BLaER1 treated with 17β-estradiol and CSF1 and Interleukin-3, amounts not matched to agents 10 nM and 100 nM (cell line): Measurements from ENCODE around the gene KCNA10.

Source experiments
- H3K27ac ChIP-seq, 11 experiments: shearing (Covaris generic); formaldehyde crosslinking; 2 replicates each; pipeline ENCODE4 v1.8.1; 2022
- H3K27me3 ChIP-seq, 11 experiments: shearing (Covaris generic); formaldehyde crosslinking; 2 replicates each; pipeline ENCODE4 v1.8.1; 2022
- H3K36me3 ChIP-seq, 11 experiments: shearing (Covaris generic); formaldehyde crosslinking; 2 replicates each; pipeline ENCODE4 v1.8.1; 2022
- H3K4me1 ChIP-seq, 10 experiments: shearing (Covaris generic); formaldehyde crosslinking; 2 replicates each; pipeline ENCODE4 v1.8.1; 2022
- H3K4me2 ChIP-seq, 11 experiments: shearing (Covaris generic); formaldehyde crosslinking; 2 replicates each; pipeline ENCODE4 v1.8.1; 2022
- H3K4me3 ChIP-seq, 10 experiments: shearing (Covaris generic); formaldehyde crosslinking; 2 replicates each; pipeline ENCODE4 v1.8.1; 2022
- H3K9ac ChIP-seq, 11 experiments: shearing (Covaris generic); formaldehyde crosslinking; 2 replicates each; pipeline ENCODE4 v1.8.1; 2022
- H3K9me3 ChIP-seq, 11 experiments: shearing (Covaris generic); formaldehyde crosslinking; replicated peaks in 1 of 11; 2 replicates each; pipeline ENCODE4 v1.8.1; 2022
- H4K20me1 ChIP-seq, 11 experiments: shearing (Covaris generic); formaldehyde crosslinking; 2 replicates each; pipeline ENCODE4 v1.8.1; 2022
- Cebpa-rat ChIP-seq, 11 experiments: shearing (Covaris generic); IDR thresholded peaks; 2 replicates each; pipeline ENCODE4 v1.8.1; 2022

KCNA10 gene

GRCh38 chr1:110542725-110543124 is 23.8 kb upstream of the KCNA10 start:
- no peaks in the 10 kb centered on the region for H3K4me1 ChIP-seq
- no peak overlapping the region for H3K27ac ChIP-seq
- H3K4me2 ChIP-seq = no peak overlapping the region
- H3K4me3 ChIP-seq = no peak overlapping the region
- peaks cover 0 to 13% (median 0%) of the 10 kb centered on the region in 11 experiments; a peak in 1 of 22 replicates for H4K20me1 ChIP-seq
- no peaks in the 10 kb centered on the region for H3K36me3 ChIP-seq
- no peaks in the 10 kb centered on the region for H3K9me3 ChIP-seq
- 0 out of 22 replicates have a peak, but pooled peaks of 1 of the 11 experiments have one; percentile 11 for TF ChIP-seq Cebpa-rat (IDR thresholded peaks at IDR 0.05)
- H3K9ac ChIP-seq = no peak overlapping the region
- no peaks in the 10 kb centered on the region for H3K27me3 ChIP-seq

- Histone ChIP-seq H3K9me3 (no peaks in the 10 kb centered on the region), H4K20me1 (peaks cover 0 to 12% (median 0%) of the 10 kb centered on the region in 11 experiments; a peak in 2 of 22 replicates), H3K4me2 (no peak overlapping the region), H3K4me1 (no peaks in the 10 kb centered on the region), H3K36me3 (no peaks in the 10 kb centered on the region), H3K9ac (no peak overlapping the region), H3K27ac (no peak overlapping the region), H3K27me3 (no peaks in the 10 kb centered on the region), H3K4me3 (no peak overlapping the region)
- no peak for TF ChIP-seq Cebpa-rat (IDR thresholded peaks at IDR 0.05)
These were observed 23.0 kb upstream of the KCNA10 start for GRCh38 chr1:110541906-110542395.

- TF ChIP-seq Cebpa-rat (IDR thresholded peaks at IDR 0.05) = no peak
- H3K4me2 ChIP-seq = no peak overlapping the region
- no peak overlapping the region for H3K4me3 ChIP-seq
- no peak overlapping the region for H3K9ac ChIP-seq
- H3K27me3 ChIP-seq = no peaks in the 10 kb centered on the region
- no peak overlapping the region for H3K27ac ChIP-seq
- H4K20me1 ChIP-seq = peaks cover 0 to 12% (median 0%) of the 10 kb centered on the region in 11 experiments; a peak in 2 of 22 replicates
- H3K36me3 ChIP-seq = no peaks in the 10 kb centered on the region
- H3K9me3 ChIP-seq = no peaks in the 10 kb centered on the region
- H3K4me1 ChIP-seq = no peaks in the 10 kb centered on the region
These were observed 22.1 kb upstream of the KCNA10 start for GRCh38 chr1:110540891-110541685.

- H3K4me2 ChIP-seq = no peak overlapping the region
- no peaks in the 10 kb centered on the region for H3K36me3 ChIP-seq
- no peaks in the 10 kb centered on the region for H3K4me1 ChIP-seq
These were observed 19.9 kb upstream of the KCNA10 start for GRCh38 chr1:110538921-110539320.

GRCh38 chr1:110538075-110538474 is 19.1 kb upstream of the KCNA10 start:
- no peak overlapping the region for H3K9ac ChIP-seq
- H3K4me2 ChIP-seq = no peak overlapping the region
- no peak overlapping the region for H3K4me3 ChIP-seq
- no peak overlapping the region for H3K27ac ChIP-seq
- H3K4me1 ChIP-seq = no peaks in the 10 kb centered on the region
- peaks cover 0 to 12% (median 0%) of the 10 kb centered on the region in 11 experiments; a peak in 2 of 22 replicates for H4K20me1 ChIP-seq
- H3K9me3 ChIP-seq = no peaks in the 10 kb centered on the region
- H3K36me3 ChIP-seq = no peaks in the 10 kb centered on the region
- H3K27me3 ChIP-seq = no peaks in the 10 kb centered on the region
- TF ChIP-seq Cebpa-rat (IDR thresholded peaks at IDR 0.05) = no peak

More at GRCh38 chr1:110538921-110539320, 19.9 kb upstream of the KCNA10 start:
- Histone ChIP-seq H3K9ac (no peak overlapping the region), H3K27ac (no peak overlapping the region), H3K27me3 (no peaks in the 10 kb centered on the region), H3K4me3 (no peak overlapping the region), H4K20me1 (peaks cover 0 to 12% (median 0%) of the 10 kb centered on the region in 11 experiments; a peak in 2 of 22 replicates), H3K9me3 (no peaks in the 10 kb centered on the region)
- no peak for TF ChIP-seq Cebpa-rat (IDR thresholded peaks at IDR 0.05)

GRCh38 chr1:110535985-110536384 is 17.0 kb upstream of the KCNA10 start:
- H3K27me3 ChIP-seq = no peaks in the 10 kb centered on the region
- no peaks in the 10 kb centered on the region for H3K4me1 ChIP-seq

GRCh38 chr1:110533230-110533629 is 14.3 kb upstream of the KCNA10 start:
- Histone ChIP-seq H3K4me3 (no peak overlapping the region), H3K36me3 (no peaks in the 10 kb centered on the region), H3K4me2 (no peak overlapping the region), H3K27ac (no peak overlapping the region), H3K9me3 (no peaks in the 10 kb centered on the region), H3K9ac (no peak overlapping the region), H3K4me1 (peaks cover 0 to 7% (median 0%) of the 10 kb centered on the region in 10 experiments; a peak in 4 of 20 replicates), H3K27me3 (no peaks in the 10 kb centered on the region), H4K20me1 (peaks cover 0 to 8% (median 0%) of the 10 kb centered on the region in 11 experiments; a peak in 2 of 22 replicates)
- TF ChIP-seq Cebpa-rat (IDR thresholded peaks at IDR 0.05) = no peak

More at GRCh38 chr1:110535985-110536384, 17.0 kb upstream of the KCNA10 start:
- Histone ChIP-seq H3K27ac (no peak overlapping the region), H3K9ac (no peak overlapping the region), H4K20me1 (peaks cover 0 to 8% (median 0%) of the 10 kb centered on the region in 11 experiments; a peak in 2 of 22 replicates), H3K4me2 (no peak overlapping the region), H3K36me3 (no peaks in the 10 kb centered on the region), H3K4me3 (no peak overlapping the region), H3K9me3 (no peaks in the 10 kb centered on the region)
- no peak for TF ChIP-seq Cebpa-rat (IDR thresholded peaks at IDR 0.05)

GRCh38 chr1:110529011-110529410 is 10.0 kb upstream of the KCNA10 start:
- Histone ChIP-seq H3K9me3 (no peaks in the 10 kb centered on the region), H3K9ac (no peak overlapping the region), H4K20me1 (peaks cover 0 to 19% (median 0%) of the 10 kb centered on the region in 11 experiments; a peak in 1 of 22 replicates), H3K4me2 (no peak overlapping the region), H3K4me1 (peaks cover 0 to 11% (median 0%) of the 10 kb centered on the region in 10 experiments; a peak in 4 of 20 replicates), H3K27ac (no peak overlapping the region), H3K27me3 (no peaks in the 10 kb centered on the region), H3K4me3 (no peak overlapping the region), H3K36me3 (no peaks in the 10 kb centered on the region)
- TF ChIP-seq Cebpa-rat (IDR thresholded peaks at IDR 0.05) = no peak

GRCh38 chr1:110526201-110526780 is 7.3 kb upstream of the KCNA10 start:
- no peak overlapping the region for H3K27ac ChIP-seq
- no peak for TF ChIP-seq Cebpa-rat (IDR thresholded peaks at IDR 0.05)
- H3K9ac ChIP-seq = no peak overlapping the region
- H3K9me3 ChIP-seq = no peaks in the 10 kb centered on the region
- H3K4me2 ChIP-seq = no peak overlapping the region
- no peaks in the 10 kb centered on the region for H3K27me3 ChIP-seq
- H3K4me3 ChIP-seq = no peak overlapping the region
- no peaks in the 10 kb centered on the region for H3K36me3 ChIP-seq
- H3K4me1 ChIP-seq = peaks cover 0 to 11% (median 0%) of the 10 kb centered on the region in 10 experiments; a peak in 4 of 20 replicates
- peaks cover 0 to 13% (median 0%) of the 10 kb centered on the region in 11 experiments; a peak in 2 of 22 replicates for H4K20me1 ChIP-seq
